HFFc6 (cell line): Measurements from ENCODE around the gene CXCL1. TPM values are rescaled to one million over a fixed set of nuclear protein-coding genes. Genes with fewer than 3 reads are reported as not detected.
A peak's percentile ranks its signal among the peaks of the same experiment; 100 is the strongest.

Experiments
- DNase-seq: peaks from one replicate; pipeline ENCODE4 v3.0.0-alpha.2; 2018
- H3K27ac Mint-ChIP-seq: 2 replicates; pipeline ENCODE4 v1.8.0; 2020; ENCODE audit warnings: mild to moderate bottlenecking, mixed read lengths
- H3K27me3 Mint-ChIP-seq: 2 replicates; pipeline ENCODE4 v1.8.0; 2021; ENCODE audit warnings: mild to moderate bottlenecking, moderate library complexity, mixed read lengths; ENCODE audit not compliant: insufficient read depth
- H3K36me3 Mint-ChIP-seq: 2 replicates; pipeline ENCODE4 v1.8.0; 2021; ENCODE audit warnings: low read depth, mixed read lengths
- H3K4me1 Mint-ChIP-seq: 2 replicates; pipeline ENCODE4 v1.8.0; 2020; ENCODE audit warnings: low read depth, mixed read lengths
- H3K4me3 Mint-ChIP-seq: 2 replicates; pipeline ENCODE4 v1.8.0; 2020; ENCODE audit warnings: mild to moderate bottlenecking, moderate library complexity, mixed read lengths
- H3K9me3 Mint-ChIP-seq: 2 replicates; pipeline ENCODE4 v1.8.0; 2020; ENCODE audit warnings: mild to moderate bottlenecking, mixed read lengths
- CTCF ChIP-seq: fragments of 200-600 bp; sonication (generic); IDR thresholded peaks from 2 replicates; pipeline ENCODE4 v1.5.0; 2021; ENCODE audit warnings: antibody characterized with exemption, mild to moderate bottlenecking
- total RNA-seq, 6 experiments: library from RNA; stranded (reverse); fragmentation: NEBNext Ultra II Directional; extraction: Animal tissue kit (Norgen Biotek cat#: 25700); gene quantifications; 2 replicates in 1 of 6; 3 replicates in 5 of 6; pipeline ENCODE4 v1.2.3, GENCODE V29; 2021

Gene CXCL1
- total RNA-seq, 6 experiments from 2014 or later = 0.71 to 5.0 (median 4.3) TPM

GRCh38 chr4:73911746-73912145 lies 42.6 kb downstream of the CXCL1 start:
- H3K27ac Mint-ChIP-seq = no peak overlapping the region
- no peaks in the 10 kb centered on the region for H3K36me3 Mint-ChIP-seq
- TF ChIP-seq CTCF = no peak
- peaks cover 11% of the 10 kb centered on the region for H3K4me1 Mint-ChIP-seq
- H3K9me3 Mint-ChIP-seq = no peaks in the 10 kb centered on the region
- peaks cover 3% of the 10 kb centered on the region; the same call in 1 of the 2 replicates for H3K27me3 Mint-ChIP-seq
- no peak overlapping the region for H3K4me3 Mint-ChIP-seq
- no peak for DNase-seq

GRCh38 chr4:73912191-73912590 lies 43.0 kb downstream of the CXCL1 start:
- TF ChIP-seq CTCF = no peak
- no peak overlapping the region for H3K4me3 Mint-ChIP-seq
- H3K36me3 Mint-ChIP-seq = no peaks in the 10 kb centered on the region
- no peak for DNase-seq
- H3K4me1 Mint-ChIP-seq = peaks cover 16% of the 10 kb centered on the region
- H3K27ac Mint-ChIP-seq = no peak overlapping the region
- H3K9me3 Mint-ChIP-seq = no peaks in the 10 kb centered on the region
- H3K27me3 Mint-ChIP-seq = peaks cover 3% of the 10 kb centered on the region; the same call in 1 of the 2 replicates

- Mint-ChIP-seq H3K4me3 (no peak overlapping the region), H3K4me1 (peaks cover 31% of the 10 kb centered on the region), H3K9me3 (no peaks in the 10 kb centered on the region), H3K27ac (no peak overlapping the region), H3K27me3 (peaks cover 3% of the 10 kb centered on the region; the same call in 1 of the 2 replicates), H3K36me3 (no peaks in the 10 kb centered on the region)
- no peak for DNase-seq
- no peak for TF ChIP-seq CTCF
Measured at GRCh38 chr4:73914071-73914470, 44.9 kb downstream of the CXCL1 start.

- no peak overlapping the region for H3K27ac Mint-ChIP-seq
- peaks cover 42% of the 10 kb centered on the region for H3K4me1 Mint-ChIP-seq
- H3K36me3 Mint-ChIP-seq = no peaks in the 10 kb centered on the region; the same call in 1 of the 2 replicates
- TF ChIP-seq CTCF = no peak
- DNase-seq = no peak
- peaks cover 3% of the 10 kb centered on the region for H3K27me3 Mint-ChIP-seq
- H3K9me3 Mint-ChIP-seq = no peaks in the 10 kb centered on the region
- no peak overlapping the region for H3K4me3 Mint-ChIP-seq
Measured at GRCh38 chr4:73916172-73916925, 47.2 kb downstream of the CXCL1 start.

- Mint-ChIP-seq H3K9me3 (no peaks in the 10 kb centered on the region), H3K4me3 (no peak overlapping the region), H3K27me3 (no peaks in the 10 kb centered on the region; the same call in none of the 2 replicates), H3K36me3 (no peaks in the 10 kb centered on the region; the same call in 1 of the 2 replicates), H3K27ac (peak overlapping the region; percentile 42), H3K4me1 (peaks cover 42% of the 10 kb centered on the region)
- TF ChIP-seq CTCF = no peak
- peak; percentile 89 for DNase-seq
Measured at GRCh38 chr4:73917081-73917501, 47.9 kb downstream of the CXCL1 start.
